Vagina (tissue), 2 donors: ENCODE results near the gene AGBL1. TPM values are rescaled to one million over a fixed set of nuclear protein-coding genes. Genes with fewer than 3 reads are reported as not detected.

Source experiments
- DNase-seq, 2 donors: peaks; one replicate each; pipeline ENCODE4 v3.0.0-alpha.2; 2017; ENCODE audit errors: extremely low spot score in 2 of 2
- H3K27ac ChIP-seq: fragments of 200-600 bp; sonication (generic); one replicate; pipeline ENCODE4 v1.5.1; 2019
- H3K27me3 ChIP-seq: fragments of 200-600 bp; sonication (generic); one replicate; pipeline ENCODE4 v1.5.1; 2019
- H3K36me3 ChIP-seq, 2 donors: fragments of 200-600 bp; sonication (generic); one replicate each; pipeline ENCODE4 v1.5.1; 2017 to 2019
- H3K4me1 ChIP-seq: fragments of 200-600 bp; sonication (generic); one replicate; pipeline ENCODE4 v1.5.1; 2019
- H3K4me3 ChIP-seq, 2 donors: fragments of 200-600 bp; sonication (generic); 1 replicate in 1 of 2; 2 replicates in 1 of 2; pipeline ENCODE4 v1.5.1; 2016 to 2019
- H3K9me3 ChIP-seq: fragments of 200-600 bp; sonication (generic); one replicate; pipeline ENCODE4 v1.5.1; 2019
- POLR2A ChIP-seq, 2 donors: fragments of 450-650 bp; IDR thresholded peaks; one replicate each; pipeline ENCODE4 v1.6.1; 2017; ENCODE audit warnings: antibody characterized with exemption in 2 of 2, mild to moderate bottlenecking in 2 of 2, moderate library complexity in 2 of 2
- POLR2AphosphoS5 ChIP-seq, 2 donors: sonication (generic); formaldehyde crosslinking; IDR thresholded peaks; one replicate each; pipeline ENCODE4 v1.9.0; 2017; ENCODE audit warnings: antibody characterized with exemption in 2 of 2, mild to moderate bottlenecking in 2 of 2, low read depth in 1 of 2; ENCODE audit not compliant: insufficient read depth in 1 of 2
- intact Hi-C: fragments of 100-400 bp; cut with DNase I; formaldehyde crosslinking; loops from one replicate; pipeline ENCODE4 v1.15.1; 2023
- total RNA-seq: library from RNA; depleted of rRNA; stranded (reverse); fragments of >200 nt; gene quantifications from one replicate; pipeline ENCODE4 v1.2.3, GENCODE V29; 2016
- TF ChIP-seq, protein P1 (sequence below), 3 experiments: fragments of 450-650 bp in 2 of 3; fragments of 200-600 bp in 1 of 3; sonication (generic) in 1 of 3; IDR thresholded peaks; one replicate each; pipeline ENCODE4 v1.5.1; 2017 to 2019; ENCODE audit warnings: antibody characterized with exemption in 3 of 3, mild to moderate bottlenecking in 2 of 3, moderate library complexity in 2 of 3

AGBL1 gene
- total RNA-seq, 1 donor from 2014 or later, result not detected

GRCh38 chr15:86650094-86650493 lies 570.4 kb downstream of the AGBL1 start:
- no peak for DNase-seq
- TF ChIP-seq POLR2AphosphoS5 (IDR thresholded peaks at IDR 0.05; ENCODE audit: insufficient read depth in 1 of 2, low read depth in 1 of 2), result no peak
- TF ChIP-seq POLR2A (IDR thresholded peaks at IDR 0.05), result no peak
- TF ChIP-seq, protein P1, sequence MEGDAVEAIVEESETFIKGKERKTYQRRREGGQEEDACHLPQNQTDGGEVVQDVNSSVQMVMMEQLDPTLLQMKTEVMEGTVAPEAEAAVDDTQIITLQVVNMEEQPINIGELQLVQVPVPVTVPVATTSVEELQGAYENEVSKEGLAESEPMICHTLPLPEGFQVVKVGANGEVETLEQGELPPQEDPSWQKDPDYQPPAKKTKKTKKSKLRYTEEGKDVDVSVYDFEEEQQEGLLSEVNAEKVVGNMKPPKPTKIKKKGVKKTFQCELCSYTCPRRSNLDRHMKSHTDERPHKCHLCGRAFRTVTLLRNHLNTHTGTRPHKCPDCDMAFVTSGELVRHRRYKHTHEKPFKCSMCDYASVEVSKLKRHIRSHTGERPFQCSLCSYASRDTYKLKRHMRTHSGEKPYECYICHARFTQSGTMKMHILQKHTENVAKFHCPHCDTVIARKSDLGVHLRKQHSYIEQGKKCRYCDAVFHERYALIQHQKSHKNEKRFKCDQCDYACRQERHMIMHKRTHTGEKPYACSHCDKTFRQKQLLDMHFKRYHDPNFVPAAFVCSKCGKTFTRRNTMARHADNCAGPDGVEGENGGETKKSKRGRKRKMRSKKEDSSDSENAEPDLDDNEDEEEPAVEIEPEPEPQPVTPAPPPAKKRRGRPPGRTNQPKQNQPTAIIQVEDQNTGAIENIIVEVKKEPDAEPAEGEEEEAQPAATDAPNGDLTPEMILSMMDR (IDR thresholded peaks at IDR 0.05), result no peak
- intact Hi-C loops, result no loop called here
- Histone ChIP-seq H3K36me3 (no peaks in the 10 kb centered on the region), H3K27me3 (no peaks in the 10 kb centered on the region), H3K9me3 (no peaks in the 10 kb centered on the region), H3K27ac (no peak overlapping the region), H3K4me1 (no peaks in the 10 kb centered on the region), H3K4me3 (no peak overlapping the region)

GRCh38 chr15:86653344-86654197 lies 573.9 kb downstream of the AGBL1 start:
- intact Hi-C loops, result no loop called here
- Histone ChIP-seq H3K9me3 (no peaks in the 10 kb centered on the region), H3K4me3 (no peak overlapping the region), H3K27ac (no peak overlapping the region), H3K36me3 (no peaks in the 10 kb centered on the region), H3K27me3 (no peaks in the 10 kb centered on the region), H3K4me1 (no peaks in the 10 kb centered on the region)
- DNase-seq, result no peak
- TF ChIP-seq, protein P1 (IDR thresholded peaks at IDR 0.05), result no peak

GRCh38 chr15:86654501-86654900 lies 574.8 kb downstream of the AGBL1 start:
- Histone ChIP-seq H3K27ac (no peak overlapping the region), H3K27me3 (no peaks in the 10 kb centered on the region), H3K9me3 (no peaks in the 10 kb centered on the region), H3K4me3 (no peak overlapping the region), H3K36me3 (no peaks in the 10 kb centered on the region), H3K4me1 (no peaks in the 10 kb centered on the region)
- TF ChIP-seq POLR2A (IDR thresholded peaks at IDR 0.05), result no peak
- DNase-seq, result no peak
- intact Hi-C loops, result no loop called here

GRCh38 chr15:86657305-86657704 lies 577.6 kb downstream of the AGBL1 start:
- Histone ChIP-seq H3K27me3 (no peaks in the 10 kb centered on the region), H3K27ac (no peak overlapping the region), H3K4me1 (no peaks in the 10 kb centered on the region), H3K36me3 (no peaks in the 10 kb centered on the region), H3K9me3 (no peaks in the 10 kb centered on the region), H3K4me3 (no peak overlapping the region)
- DNase-seq, result no peak
- TF ChIP-seq POLR2AphosphoS5 (IDR thresholded peaks at IDR 0.05; ENCODE audit: insufficient read depth in 1 of 2, low read depth in 1 of 2), result no peak
- intact Hi-C loops, result no loop called here

DNA sequence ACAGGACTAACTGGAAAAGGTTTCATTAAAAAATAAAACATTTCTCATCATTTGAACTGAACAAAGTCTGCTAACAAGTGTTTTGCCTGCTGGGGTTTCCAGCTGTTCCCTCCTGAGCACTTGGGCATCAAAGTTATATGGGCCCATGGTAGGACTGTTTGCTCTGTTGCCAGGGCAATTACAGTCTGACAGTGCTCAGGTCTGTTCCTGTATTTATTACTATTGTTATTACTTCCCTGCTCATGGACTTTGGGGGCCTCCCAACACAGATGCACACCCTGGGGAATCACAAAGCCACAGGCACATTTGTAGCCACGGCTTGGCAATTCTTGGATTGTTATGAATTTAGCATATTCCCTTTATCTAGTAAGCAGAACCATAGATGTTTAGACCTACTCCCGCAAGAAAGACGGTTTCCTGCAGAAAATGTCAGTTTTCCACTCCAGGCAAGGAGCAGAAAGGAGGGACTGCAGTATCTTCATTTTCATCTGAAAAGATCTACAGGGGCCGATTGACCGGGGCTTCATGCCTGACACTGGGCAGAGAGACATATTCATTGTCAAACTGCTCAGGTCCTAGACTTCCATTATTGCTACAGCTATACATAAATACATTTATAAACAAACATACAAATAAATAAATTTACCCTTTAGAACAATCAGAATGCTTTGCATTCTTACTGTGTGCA lies 580.2 kb downstream of the AGBL1 start:
- DNase-seq, result no peak
- Histone ChIP-seq H3K4me1 (no peaks in the 10 kb centered on the region), H3K36me3 (no peaks in the 10 kb centered on the region)

More for the DNA sequence above, 580.2 kb downstream of the AGBL1 start:
- Histone ChIP-seq H3K4me3 (no peak overlapping the region), H3K27ac (no peak overlapping the region), H3K27me3 (no peaks in the 10 kb centered on the region), H3K9me3 (no peaks in the 10 kb centered on the region)
- TF ChIP-seq, protein P1 (IDR thresholded peaks at IDR 0.05), result no peak
- no peak for TF ChIP-seq POLR2AphosphoS5 (IDR thresholded peaks at IDR 0.05; ENCODE audit: insufficient read depth in 1 of 2, low read depth in 1 of 2)
- TF ChIP-seq POLR2A (IDR thresholded peaks at IDR 0.05), result no peak
- intact Hi-C loops, result no loop called here
